Left cardiac atrium (tissue), 4 donors: ENCODE data around the gene ATP8B3. TPM values are rescaled to one million over a fixed set of nuclear protein-coding genes. Genes with fewer than 3 reads are reported as not detected.

ENCODE experiments used
- ATAC-seq, 2 donors: fragments of 200-7000 bp; cut with Tn5 transposase; one replicate each; pipeline ENCODE4 v1.9.1; 2020; ENCODE audit warnings: mild to moderate bottlenecking in 2 of 2, moderate library complexity in 2 of 2
- DNase-seq: peaks from one replicate; pipeline ENCODE4 v3.0.0-alpha.2; 2020
- intact Hi-C, 2 donors: fragments of 100-400 bp; cut with DNase I; formaldehyde crosslinking; loops; one replicate each; pipeline versions ENCODE4 v1.14.1 to v1.15.1; 2022 to 2023
- total RNA-seq, 2 donors: library from RNA; stranded (reverse); fragmentation: NEBNext Ultra II Directional; extraction: Animal tissue kit (Norgen Biotek cat#: 25700); gene quantifications; one replicate each; pipeline ENCODE4 v1.2.1, GENCODE V29; 2021
- donor health status: DM: no; HTN: yes; CAD: no.
- donor health status: DM: no; HTN: yes; CAD: no; lungs with severe emphysema.
- donor health status: DM: yes; HTN: yes; CAD: no.
- donor health status: Dilated cardiomyopathy.

The ATP8B3 gene
- total RNA-seq, 2 donors from 2014 or later, result 0.52 to 1.6 TPM

DNA sequence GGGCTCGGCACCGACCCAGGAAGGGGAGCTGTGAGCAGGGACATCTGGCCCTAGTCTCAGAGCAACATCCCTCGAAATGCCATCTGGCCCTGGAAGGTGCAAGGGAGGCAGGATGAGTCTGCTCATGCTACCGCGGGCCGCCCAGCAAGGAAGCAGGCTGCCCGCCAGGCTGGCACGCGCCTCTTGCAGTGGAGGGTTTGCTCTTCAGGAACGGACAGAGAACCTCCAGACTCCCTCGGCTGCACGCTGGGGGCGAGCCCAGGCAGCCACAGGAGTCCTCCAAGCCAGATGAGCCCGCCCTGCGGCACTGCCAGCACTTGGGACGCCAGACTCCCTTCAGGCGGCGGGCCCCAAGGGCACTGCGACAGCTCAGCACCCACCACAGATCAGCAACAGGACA, 10.1 kb upstream of the ATP8B3 start:
- no peak for ATAC-seq
- DNase-seq, result no peak
- intact Hi-C loops, result no loop called here

DNA sequence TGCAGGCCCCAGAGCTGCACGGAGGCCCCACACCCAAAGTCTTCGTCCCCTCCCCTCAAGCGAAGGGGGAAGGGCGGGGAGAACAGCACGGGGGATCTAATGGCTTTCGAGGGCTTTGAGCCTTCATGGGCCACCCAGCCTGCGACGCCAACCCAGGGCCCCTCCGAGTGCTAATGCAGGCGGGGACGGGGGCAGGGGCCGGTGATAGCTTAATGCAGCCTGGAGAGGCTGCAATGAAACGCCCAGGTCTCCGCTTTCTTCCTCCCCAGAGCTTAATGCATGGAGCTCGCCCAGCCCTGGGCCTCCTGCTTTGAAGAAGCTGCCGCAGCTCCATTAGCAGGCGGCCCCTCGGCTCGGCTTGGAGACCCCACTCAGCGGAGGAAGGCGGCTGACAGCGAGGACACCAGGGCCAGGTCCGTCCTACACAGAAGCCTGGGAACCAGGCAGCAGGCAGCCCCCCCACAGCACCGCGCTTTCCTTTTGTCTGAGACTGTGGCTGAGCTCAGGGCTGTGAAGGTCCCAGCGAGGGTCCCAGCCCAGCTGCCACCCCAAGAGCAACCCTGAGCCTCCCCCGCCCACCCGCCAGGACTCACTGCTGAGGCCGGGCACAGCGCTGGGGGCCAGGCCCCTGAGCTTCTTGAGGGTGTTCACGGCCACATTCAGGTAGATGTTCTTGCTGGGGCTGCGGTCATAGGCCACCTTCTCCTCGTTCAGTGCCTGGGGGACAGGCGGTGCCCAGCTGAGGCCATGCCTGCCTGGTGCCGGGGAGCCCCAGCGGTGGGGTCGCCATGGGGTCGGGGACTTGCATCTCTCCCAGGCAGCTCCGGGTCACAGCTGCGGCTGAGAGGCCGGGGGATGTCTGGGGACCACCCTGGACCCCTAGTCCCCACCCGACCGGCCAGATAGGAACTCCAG, 7.5 kb upstream of the ATP8B3 start:
- intact Hi-C loops, result no loop called here
- ATAC-seq, result no peak
- no peak for DNase-seq

DNA sequence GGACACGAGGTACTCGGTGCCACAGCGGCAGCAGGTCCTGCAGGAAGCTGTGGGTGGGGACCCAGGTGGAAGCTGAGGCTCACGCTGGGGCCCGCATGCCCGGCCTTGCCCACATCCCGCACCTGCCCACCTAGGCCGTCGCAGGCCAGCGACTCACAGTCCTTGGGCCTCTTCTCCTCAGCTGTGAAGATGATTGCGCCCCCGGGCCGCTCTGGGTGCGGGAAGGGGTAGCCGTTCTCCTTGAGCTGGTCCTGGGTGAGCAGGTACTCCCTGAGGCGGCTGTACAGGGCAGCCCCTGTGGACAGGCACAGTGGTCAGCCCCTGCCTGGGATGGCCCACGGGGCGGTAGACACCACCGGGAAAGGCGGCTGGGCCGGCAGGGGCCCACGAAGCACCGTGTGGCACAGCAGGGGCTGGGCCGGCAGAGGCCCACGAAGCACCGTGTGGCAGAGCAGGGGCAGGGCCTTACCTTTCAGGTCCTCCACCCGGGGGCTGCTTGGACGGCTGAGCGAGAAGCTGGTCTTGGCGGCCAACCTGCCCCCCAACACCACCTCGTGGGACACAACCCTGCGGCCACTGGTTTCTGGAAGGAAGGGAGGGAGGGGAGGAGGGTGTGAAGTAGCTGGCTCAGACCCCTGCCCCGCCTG, 6.6 kb upstream of the ATP8B3 start:
- ATAC-seq (no peak), DNase-seq (no peak)
- intact Hi-C loops, result no loop called here

DNA sequence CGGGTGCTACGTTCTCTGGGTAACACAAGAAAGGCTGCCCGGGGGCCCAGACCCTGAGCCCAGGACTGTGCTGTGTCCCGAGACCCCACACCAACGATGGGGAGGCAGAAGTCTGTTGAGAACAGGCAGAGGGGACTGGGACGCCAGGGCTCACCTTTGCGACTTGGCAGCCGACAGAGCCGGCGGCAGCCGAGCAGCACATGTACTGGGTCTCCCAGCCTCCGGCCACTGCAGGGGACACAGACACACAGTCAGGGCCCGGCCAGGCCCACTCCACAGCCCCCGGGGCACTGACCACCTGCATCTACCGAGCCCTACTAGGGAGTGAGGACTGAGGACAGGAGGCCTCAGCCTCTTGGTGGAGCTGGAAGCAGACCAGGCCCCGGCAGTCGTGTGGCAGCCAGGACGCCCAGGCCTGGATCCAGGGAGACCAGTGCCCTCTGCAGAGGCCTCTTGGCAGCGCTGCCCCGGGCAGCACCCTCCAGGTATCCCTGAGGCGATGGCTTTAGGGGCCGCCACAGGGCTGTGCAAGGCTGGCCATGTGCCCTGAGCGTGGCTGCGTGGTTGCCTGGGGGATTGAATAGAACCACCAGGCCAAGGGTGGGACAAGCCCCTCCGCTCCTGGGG, 5.6 kb upstream of the ATP8B3 start:
- DNase-seq (no peak), ATAC-seq (no peak)
- intact Hi-C loops, result no loop called here

DNA sequence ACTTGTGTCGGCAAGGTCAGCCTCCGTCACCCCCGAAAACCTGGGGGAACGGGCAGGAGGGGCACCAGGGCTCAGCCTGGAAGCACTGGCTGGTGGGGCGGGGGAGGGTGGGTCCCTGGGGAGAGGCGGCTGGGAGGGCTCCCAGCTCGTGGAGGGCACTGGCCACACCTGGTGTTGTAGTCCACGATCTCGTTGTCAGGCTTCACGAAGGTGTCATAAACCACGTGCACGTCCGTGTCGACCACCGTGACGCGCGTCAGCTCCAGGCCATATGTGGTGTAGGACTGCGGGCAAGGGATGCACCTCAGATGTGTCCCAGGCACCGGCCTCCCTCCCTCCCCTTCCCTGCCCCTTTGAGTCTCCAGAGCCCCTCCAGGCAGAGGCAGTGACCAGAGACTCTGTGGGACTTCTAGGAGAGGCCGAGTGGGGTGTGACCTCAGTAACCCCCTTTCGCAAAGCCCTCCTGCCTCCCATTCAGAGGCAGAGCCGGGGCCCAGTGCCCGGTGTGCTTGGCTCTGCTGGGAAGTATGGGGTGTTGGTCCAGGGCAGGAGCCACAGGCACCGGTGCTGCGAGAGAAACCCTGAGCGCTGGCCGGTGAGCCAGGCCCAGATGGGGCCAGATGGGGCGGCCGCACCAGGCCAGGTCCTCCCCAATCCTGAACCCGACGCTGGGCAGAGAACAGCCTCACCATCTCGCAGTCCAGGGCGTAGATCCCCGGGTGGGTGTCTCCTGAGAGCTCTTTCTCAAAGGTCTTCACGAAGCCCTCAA, 4.6 kb upstream of the ATP8B3 start:
- no peak for ATAC-seq
- intact Hi-C loops, result no loop called here
- DNase-seq, result no peak

DNA sequence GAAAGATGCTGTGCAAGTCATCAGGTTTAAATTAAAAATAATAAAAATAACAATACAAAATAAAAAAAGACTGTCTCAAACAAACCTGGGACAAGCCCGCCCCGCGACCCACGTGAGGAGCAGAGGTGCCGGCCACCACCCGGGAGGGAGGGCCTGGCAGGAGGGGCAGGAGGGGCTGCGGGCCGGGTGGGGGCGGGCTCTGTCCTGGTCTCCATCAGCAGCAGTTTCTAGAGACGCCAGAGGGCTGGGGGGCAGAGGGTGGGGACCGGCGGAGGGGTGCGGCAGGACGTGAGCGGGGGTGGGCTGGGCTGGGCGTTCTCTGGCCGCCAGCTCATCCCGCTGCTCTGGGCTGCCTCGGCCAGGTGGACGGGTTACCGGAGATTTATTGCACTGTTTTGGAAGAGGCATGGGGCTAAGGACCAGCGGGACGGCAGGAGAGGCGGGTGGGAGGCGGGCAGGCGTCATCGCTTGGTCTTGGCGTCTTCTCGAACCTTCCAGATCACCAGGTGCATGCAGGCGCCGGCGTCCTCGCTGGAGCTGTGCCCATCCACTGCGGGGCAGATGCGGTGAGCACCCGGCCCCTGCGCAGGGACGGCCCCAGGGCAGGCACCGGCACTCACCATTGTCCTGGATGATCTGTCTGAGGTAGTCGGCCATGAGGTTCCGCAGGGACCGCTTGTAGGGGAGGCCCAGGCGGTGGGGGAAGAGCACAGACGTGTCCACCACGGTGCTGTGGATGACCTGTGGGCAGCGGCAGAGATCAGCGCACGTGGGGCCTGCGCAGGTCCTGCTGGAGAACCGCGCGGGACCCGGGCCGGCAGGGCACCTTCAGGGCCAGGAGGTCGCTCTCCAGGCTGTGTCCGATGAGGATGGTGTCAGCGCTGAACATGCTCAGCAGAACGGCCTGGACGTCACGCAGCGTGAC, 3.8 kb upstream of the ATP8B3 start:
- ATAC-seq (no peak), DNase-seq (no peak)
- intact Hi-C loops, result no loop called here

DNA sequence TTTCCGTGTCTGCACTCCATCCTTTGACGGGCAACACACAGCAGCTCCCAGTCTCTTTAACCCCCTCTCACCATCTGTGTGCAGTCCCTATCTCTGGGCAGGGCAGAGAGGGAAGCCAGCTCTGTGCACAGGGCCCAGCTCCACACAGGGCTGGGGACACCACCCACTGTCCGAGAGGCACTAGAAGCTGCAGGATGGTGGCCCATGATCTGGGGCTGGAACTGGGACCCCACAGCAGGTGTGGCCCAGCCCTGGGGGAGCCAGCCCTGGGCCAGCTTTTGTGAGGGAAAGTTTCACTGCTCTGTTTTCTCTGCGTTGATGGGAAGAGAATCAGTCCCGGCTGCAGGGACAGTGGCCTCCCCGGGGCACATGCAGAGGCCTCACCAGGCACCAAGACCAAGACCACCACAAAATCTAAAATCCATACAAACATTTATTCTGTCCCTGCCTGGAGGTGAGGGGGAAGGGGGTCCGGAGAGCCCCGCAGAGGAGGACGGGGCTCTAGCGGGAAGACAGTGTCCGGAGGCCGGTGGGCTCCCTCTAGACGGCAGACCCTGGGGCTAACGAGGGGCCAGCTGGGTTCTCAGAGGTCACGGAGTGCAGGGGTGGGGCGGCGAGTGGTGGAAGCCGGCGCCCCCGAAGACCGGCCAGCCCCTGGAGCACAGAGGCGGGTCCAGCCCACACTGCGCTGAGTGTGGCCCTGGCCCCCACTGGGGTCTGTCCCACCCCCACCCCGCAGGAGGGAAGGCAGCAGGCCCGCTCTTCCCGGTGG, 2.9 kb upstream of the ATP8B3 start:
- ATAC-seq (no peak), DNase-seq (no peak)
- intact Hi-C loops, result no loop called here

DNA sequence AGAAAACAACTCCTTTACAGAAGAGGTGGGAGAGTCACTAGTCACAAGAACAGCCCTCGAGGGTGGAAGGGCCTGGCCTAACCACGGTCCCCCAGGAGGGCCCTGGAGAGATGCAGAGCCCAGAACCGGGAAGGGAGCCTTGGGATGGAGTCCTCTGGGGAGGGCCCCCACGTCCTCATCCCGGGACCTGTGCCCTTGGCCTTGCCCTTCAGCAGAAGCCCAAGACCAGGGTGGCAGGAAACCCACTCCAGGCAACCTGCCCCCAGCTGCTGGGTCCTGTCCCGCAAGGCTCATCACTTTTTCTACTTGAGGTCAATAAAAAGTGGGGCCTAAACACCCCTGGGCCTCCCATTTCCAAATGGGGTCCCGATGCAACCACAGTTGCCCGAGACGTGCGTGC, 2.3 kb upstream of the ATP8B3 start:
- DNase-seq (no peak), ATAC-seq (no peak)
- intact Hi-C loops, result no loop called here

DNA sequence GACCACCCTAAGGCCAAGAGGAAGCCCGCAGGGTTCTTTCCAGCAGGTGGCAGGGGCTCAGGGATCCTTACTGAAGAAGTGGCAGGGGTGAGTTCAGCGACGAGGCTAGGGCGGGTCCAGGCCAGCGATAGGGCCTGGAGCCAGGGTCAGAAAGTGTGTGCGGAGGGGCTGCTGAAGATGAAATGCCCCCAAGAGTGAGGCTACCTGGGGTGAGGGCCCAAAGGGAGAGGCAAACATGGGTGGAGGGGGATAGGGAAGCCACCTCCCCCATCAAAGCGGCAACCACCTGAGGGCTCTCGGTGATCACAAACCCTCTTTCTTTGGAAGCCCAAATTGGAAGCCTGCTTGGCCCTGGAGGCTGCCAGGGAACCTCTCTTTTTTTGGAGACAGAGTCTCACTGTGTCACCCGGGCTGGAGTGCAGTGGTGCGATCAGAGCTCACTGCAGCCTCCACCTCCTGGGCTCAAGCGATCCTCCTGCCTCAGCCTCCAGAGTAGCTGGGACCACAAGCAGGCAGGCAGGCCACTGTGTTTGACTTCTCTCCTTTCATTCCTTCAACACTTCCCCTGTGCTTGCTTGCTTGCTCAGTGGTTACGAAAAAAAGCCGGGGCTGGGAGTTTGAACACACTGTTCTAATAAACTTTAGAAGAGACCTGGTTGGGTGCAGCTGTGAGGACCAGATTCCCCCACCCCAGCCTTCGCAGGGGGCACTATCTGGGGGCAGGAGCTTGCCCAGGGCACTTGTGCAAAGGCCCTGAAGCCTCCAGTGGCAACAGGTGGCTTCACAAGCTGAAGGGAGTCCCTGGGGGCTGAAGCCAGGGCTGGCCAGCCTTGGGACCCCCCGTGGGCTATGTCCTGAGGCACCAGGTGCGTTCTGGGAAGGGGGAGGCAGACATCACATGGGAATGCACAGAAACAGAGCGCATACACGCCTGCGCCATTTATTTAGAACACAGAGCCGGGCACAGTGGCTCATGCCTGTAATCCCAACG, 1.4 kb upstream of the ATP8B3 start:
- ATAC-seq (no peak), DNase-seq (no peak)
- intact Hi-C loops, result no loop called here

DNA sequence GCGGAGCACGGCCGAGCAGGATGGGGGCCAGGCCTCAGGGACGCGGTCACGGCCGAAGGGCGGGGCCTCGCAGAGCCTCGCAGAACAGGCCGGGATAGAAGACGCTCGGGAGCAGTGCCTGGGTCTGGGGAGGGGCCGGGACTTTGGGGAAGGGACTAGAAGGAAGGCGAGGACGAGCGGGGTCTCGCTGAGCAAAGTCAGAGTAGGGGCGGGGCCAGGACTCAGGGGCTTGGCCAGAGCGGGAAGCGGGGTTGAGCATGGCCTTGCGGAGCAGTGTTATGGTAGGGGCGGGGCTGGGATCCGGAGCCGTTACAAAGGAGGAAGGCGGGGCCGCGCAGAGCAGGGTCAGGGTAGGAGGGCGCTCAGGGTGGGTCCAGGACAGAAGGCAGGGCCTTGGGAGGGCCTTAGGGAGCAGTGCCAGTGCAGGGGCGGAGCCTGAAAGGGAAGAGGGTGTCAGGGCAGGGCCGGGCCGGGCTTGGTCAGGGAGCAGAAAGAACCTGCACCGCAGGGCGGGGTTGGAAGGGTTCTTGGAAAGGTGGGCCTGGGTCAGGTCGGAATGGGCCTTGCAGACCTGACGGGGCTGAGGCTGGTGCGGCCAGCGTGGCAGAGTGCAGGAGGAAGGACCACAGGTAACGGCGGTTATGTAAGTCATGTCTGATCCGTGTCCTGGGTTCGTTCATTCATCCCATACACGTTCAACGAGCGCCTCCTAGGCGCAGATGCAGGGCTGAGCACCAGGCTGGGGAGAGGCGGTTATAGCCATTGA, 533 bp upstream of the ATP8B3 start:
- ATAC-seq (peak; percentile 93 to 94), DNase-seq (peak; percentile 97)
- intact Hi-C loops, result no loop called here

DNA sequence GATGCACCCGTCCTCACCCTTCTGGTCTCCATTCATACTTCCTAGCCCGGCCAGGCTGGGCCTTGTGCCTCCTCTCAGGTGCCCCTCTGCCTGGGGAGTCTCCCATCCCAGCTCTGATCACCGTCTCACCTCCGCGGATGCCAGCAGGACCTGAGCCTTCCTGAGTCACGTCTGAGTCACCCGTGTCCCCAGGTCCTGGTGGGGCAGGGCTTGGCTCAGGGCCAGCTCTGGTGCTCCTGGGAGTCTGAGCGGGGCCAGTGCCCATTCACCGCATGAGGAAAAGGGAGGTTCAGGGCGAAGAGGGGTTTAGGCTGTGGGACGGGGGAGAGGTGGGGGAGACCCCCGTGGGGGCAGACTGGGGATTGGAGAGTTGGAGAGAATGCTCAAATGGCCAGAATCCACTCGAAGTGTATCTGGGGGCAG, 593 bp downstream of the ATP8B3 start:
- intact Hi-C loops, result no loop called here
- ATAC-seq, result peak in 1 of 2 donors; percentile 18

DNA sequence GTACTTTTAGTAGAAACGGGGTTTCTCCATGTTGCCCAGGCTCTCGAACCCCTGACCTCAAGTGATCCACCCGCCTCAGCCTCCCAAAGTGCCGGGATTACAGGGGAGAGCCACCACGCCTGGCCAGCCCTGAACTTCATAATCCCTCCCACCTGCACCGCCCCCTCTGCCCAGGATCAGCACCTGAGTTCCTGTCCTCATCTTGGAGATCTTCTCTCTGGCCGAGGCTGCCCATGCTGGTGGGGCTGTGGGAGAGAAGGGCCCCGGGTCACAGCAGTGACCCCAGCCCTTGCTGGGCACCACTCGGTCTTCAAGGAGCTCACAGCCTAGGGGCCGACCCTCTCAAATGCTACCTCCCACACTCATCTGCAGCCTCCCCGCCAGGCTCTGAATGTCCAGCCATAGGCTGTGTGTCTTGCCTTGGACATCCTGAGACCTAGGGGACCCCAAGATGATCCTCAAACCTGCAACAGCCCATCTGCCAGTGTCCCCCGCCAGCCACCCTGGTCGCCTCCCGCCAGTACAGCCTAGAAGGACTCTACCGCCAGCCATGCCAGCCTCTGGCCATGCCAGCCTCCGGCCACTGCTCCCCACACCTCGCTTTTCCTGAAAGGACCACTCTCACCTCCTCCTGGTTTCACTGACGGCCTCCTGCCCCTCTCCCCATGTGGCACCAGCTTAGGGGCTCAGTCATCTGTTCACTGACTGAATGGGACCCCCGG, 1.5 kb downstream of the ATP8B3 start:
- DNase-seq (no peak), ATAC-seq (no peak)
- intact Hi-C loops, result no loop called here

More for the DNA sequence above, 593 bp downstream of the ATP8B3 start:
- peak; percentile 76 for DNase-seq

DNA sequence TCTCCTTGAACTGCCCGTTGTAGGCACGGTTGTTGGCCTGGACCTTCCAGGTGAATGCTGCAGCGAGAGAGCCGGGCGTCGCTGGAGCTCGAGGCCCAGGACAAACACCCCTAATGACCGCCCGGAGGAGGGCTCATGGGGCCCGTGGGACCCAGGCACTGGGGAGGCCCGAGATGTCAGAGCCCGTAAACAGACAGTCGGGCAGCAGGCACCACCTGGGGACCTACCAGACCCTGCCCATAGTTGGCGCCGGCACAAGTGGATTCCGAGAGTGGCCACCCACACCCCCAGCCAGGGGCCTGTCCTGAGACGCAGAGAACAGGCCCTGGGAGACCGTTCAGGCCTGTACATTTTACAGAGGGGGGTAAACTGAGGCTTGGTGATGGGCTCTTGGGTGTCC, 2.4 kb downstream of the ATP8B3 start:
- intact Hi-C loops, result no loop called here
- DNase-seq (no peak), ATAC-seq (no peak)

DNA sequence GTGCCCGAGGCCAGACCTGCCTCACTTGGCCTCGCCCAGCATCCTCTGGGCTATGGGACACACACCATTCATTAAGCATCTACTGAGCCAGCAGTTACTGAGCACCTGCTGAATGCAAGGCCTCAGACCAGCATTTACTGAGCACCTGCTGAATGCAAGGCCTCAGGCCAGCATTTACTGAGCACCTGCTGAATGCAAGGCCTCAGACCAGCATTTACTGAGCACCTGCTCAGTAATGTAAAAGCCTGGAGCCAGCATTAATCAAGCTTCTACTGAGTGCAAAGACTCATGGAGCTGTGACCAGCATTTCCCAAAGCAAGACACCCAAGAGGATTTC, 3.7 kb downstream of the ATP8B3 start:
- intact Hi-C loops, result no loop called here
- DNase-seq, result no peak

DNA sequence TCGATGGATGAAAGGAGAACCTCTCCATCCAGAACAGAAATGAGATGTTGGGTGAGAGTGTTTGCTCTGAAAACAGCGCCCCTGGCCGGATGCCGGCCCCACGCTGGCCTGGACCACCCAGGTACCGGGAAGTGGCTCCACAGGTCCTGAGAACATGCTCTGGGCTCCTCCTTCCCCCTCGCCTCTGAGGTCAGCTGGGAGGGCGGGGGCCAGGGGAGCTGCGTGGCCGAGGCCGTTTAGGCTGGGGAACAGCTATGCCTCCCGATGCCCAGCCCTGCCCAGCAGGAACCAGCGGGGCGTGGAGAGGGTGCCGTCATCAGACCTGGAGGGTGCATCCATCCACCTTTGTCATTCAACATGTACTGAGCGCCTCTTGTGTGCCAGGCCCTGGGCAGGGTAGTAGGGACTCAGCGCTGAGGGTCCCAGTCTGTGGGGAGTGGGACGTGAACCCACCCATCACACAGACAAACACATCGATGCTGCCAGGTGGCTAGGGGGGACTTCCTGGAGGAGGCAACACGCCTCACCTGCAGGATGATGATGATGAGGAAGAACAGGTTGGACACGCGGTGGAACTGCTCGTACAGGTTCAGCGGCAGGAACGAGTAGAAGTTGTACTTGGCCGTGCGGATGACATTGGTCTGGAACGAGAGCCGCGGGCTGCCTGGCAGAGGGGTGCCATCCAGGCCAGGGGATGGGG, 4.2 kb downstream of the ATP8B3 start:
- DNase-seq, result no peak
- intact Hi-C loops, result no loop called here

More for the DNA sequence above, 3.7 kb downstream of the ATP8B3 start:
- ATAC-seq, result no peak

More for the DNA sequence above, 4.2 kb downstream of the ATP8B3 start:
- no peak for ATAC-seq
